Measurements from ENCODE around the gene BLOC1S4. TPM values are rescaled to one million over a fixed set of nuclear protein-coding genes. Genes with fewer than 3 reads are reported as not detected.
"Not testable (repeated sequence)": the region's sequence is repeated elsewhere in the genome, so short reads cannot be mapped to it uniquely, and the experiment has no call there.

The BLOC1S4 gene
- total RNA-seq, 1 donor from 2014 or later = 17.4 TPM

GRCh38 chr4:6714954-6715353 is 1.0 kb upstream of the BLOC1S4 start:
- intact Hi-C loops (cut with micrococcal nuclease) = loop anchor here (10.0 kb wide), 1 partner anchor 390 kb away; no protein-coding TSS in a partner anchor

GRCh38 chr4:6715704-6716017 is 313 bp upstream of the BLOC1S4 start:
- intact Hi-C loops (cut with micrococcal nuclease) = loop anchor here (1.0 to 10.0 kb wide), 8 partner anchors 7 to 389 kb away; partner anchors contain the start of genes GRPEL1, KIAA0232, MAN2B2 and MRFAP1

- intact Hi-C loops (cut with micrococcal nuclease) = loop anchor here (1.0 to 10.0 kb wide), 8 partner anchors 9 to 388 kb away; partner anchors contain the start of genes GRPEL1, KIAA0232, MAN2B2 and MRFAP1
Measured at GRCh38 chr4:6716958-6717655, 1.1 kb downstream of the BLOC1S4 start.

- intact Hi-C loops (cut with micrococcal nuclease) = loop anchor here (10.0 kb wide), 1 partner anchor 386 kb away; no protein-coding TSS in a partner anchor
Measured at GRCh38 chr4:6718932-6719610, 3.1 kb downstream of the BLOC1S4 start.

DNA sequence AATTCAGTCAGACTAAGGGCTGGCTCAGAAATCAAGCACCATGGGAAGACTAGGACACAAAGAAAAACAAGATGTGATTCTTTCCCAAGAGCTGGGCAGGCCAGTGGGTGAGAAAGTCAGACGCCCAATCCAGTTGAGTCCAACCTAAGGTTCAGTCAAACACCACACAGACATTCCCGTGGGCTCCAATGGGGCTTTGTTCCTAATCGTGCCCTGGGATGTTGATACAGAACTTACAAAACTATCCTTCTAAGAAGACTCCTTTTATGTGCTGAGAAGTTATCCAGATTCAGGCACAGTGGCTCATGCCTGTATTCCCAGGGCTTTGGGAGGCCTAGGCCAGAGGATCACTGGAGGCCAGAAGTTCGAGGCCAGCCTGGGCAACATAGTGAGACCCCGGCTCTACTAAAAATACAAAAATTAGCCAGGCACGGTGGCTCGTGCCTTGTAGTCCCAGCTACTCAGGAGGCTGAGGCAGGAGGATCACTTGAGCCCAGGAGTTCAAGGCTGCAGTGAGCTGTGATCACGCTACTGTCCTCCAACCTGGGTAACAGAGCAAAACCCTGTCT is 3.7 kb downstream of the BLOC1S4 start:
- intact Hi-C loops (cut with micrococcal nuclease) = loop anchor here (1.0 to 10.0 kb wide), 3 partner anchors 155 to 385 kb away; no protein-coding TSS in a partner anchor

- intact Hi-C loops (cut with micrococcal nuclease) = loop anchor here (1.0 kb wide), 2 partner anchors 154 to 350 kb away; no protein-coding TSS in a partner anchor
Measured at GRCh38 chr4:6720202-6720699, 4.3 kb downstream of the BLOC1S4 start.

- intact Hi-C loops (cut with micrococcal nuclease) = no loop called here
Measured at GRCh38 chr4:6721121-6721520, 5.1 kb downstream of the BLOC1S4 start.

DNA sequence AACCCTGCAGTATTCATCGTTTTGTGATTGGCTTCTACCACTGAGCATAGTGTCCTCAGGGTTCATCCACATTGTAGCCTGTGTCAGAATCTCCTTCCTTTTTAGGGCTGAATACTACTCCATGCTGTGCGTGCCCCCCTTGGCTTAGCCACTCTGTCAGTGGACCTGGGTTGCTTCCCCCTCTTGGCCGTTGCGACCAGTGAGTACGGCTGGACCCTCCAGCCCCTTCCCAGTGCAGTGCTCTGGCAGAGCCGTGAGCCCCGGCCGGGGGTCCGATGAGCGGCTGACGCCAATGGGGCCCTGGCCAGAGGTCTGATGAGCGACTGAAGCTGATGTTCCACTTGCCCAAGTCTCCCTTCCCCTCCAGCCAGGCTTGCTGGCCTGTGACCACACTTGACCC is 6.9 kb downstream of the BLOC1S4 start:
- intact Hi-C loops (cut with micrococcal nuclease) = no loop called here

- intact Hi-C loops (cut with micrococcal nuclease) = no loop called here
Measured at GRCh38 chr4:6723851-6724250, 7.9 kb downstream of the BLOC1S4 start.

- intact Hi-C loops (cut with micrococcal nuclease) = no loop called here
Measured at GRCh38 chr4:6724421-6725111, 8.6 kb downstream of the BLOC1S4 start.

DNA sequence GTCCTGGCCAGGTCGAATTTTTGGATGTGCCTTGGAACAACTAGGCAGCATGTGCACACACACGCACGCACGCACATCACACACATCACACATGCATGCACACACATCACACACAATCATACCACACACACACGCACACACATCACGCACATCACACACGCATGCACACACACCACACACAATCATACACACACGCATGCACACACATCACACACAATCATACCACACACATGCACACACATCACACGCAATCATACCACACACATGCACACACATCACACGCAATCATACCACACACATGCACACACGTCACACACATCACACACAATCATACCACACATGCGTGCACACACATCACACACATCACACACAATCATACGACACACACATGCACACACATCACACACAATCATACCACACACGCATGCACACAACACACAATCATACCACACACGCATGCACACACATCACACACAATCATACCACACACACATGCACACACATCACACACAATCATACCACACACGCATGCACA is 9.5 kb downstream of the BLOC1S4 start:
- intact Hi-C loops (cut with micrococcal nuclease) = not testable (repeated sequence)

DNA sequence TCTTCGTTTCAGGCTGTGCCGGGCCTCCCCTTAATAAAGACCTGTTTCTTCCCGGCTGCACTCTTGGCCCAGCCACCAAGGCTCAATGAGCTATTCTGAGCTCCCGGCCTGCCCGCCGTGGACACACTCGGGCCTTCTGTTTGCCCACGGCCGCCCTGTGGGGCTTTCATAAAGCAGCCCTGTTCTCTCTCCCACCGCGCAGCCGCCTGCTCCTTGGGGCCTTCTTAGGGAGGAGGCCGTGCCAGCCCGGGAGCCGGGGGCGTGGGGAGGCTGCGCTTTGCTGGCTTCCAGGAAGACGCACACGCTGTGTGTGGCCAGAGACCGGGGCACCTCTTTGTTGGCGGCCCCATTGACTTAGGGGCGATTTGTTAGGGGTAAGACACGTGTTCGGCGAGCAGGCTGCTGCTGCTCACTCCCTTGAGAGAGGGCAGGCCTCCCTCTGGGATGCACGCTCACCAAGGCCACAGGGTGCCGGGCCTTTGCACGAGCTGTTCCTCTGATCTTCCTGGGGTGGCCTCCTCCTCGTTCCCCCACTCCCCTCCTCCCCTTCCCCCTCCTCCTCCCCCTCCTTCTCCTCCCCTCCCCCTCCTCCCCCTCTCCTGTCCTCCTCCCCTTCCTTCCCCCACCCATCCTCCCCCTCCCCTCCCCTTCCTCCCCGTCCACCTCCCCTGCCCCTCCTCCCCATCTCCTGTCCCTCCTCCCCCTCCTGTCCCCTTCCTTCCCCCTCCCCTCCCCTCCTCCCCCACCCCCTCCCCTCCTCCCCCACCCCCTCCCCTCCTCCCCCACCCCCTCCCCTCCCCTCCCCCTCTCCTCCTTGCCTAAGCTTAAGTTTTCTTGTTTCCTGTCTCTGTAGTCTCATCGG is 11.3 kb downstream of the BLOC1S4 start:
- intact Hi-C loops (cut with micrococcal nuclease) = no loop called here

- intact Hi-C loops (cut with micrococcal nuclease) = no loop called here
Measured at GRCh38 chr4:6727943-6728250, 11.9 kb downstream of the BLOC1S4 start.

DNA sequence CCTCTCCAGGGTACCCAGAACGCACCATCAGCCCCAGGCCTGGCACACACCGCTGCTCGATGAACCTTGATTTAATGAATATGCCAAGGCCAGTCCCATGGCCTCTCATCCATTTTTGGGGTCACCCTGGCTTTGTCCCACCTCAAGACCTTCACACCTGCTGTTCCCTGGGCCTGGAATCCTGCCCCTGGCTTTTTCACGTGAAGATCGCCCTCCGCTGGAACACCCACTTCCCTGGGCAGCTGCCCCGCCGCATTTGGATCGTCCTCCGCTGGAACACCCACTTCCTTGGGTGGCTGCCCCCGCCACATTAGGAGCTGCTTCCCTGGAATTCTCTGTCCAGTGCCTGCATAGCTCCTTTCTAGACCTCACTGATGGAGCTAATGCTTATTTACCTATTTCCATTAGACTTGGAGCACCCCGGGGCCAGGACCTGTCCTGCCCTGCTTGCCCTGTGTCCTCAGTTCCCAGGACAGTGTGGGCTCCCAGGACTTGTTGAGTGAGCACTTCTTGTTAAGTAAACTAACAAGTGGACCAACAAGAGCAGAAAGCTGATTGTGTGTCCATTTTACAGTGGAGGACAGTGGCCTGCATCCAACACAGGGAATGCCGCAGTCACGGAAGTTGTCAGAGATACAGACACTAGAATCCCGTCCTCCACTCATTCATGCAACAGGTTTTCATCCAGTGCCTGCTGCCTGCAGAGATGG is 12.5 kb downstream of the BLOC1S4 start:
- intact Hi-C loops (cut with micrococcal nuclease) = no loop called here

DNA sequence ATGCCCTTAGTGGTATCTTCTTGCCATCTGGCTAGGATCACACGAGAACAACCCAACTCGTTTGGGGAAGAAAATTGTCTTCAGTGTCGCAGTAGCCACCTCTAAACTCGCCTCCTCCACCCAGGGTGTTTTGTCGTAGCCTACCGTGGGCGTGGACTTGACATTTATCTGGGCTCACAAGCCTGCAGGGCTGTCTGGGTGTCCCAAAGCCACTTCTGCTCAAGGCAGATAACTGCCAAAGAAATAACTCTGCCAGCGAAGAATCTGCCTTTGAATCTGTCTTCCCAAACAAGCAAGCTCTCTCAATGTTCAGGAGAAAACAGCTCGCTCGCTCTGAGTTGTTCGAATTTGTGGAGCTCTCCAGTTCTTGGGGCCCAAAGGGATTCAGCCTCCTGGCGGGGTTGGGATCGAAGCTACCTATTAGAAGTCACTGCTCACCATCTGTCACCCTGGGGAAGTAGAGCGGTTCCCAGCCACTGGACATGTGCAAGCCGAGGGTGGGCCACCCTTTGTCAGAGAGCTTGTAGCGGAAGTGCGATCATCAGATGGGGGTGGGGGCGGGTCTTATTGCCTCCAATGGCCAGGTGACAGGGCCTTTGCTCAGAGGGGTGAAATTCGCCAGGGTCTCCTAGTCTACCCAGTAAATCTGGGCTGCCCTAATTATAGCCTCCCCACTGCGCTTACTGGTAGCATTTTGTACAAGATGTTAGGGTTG is 14.8 kb downstream of the BLOC1S4 start:
- intact Hi-C loops (cut with micrococcal nuclease) = no loop called here

DNA sequence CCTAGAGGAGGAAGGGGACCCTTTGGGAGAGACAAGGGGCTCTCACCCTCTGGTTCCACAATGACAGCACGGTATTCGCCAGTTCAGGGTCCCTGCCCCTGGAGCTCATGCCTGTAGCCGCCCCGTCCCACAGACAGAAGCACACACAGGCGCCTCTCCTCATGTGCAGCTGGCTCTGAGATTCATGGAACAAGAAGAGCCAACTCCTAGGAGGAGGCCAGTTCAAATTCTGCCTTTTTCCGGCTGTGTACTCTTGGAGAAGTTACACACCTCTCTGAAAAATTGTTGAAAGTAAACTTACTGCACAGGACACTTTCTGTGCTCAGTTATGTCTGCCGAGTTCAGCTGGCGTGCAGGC is 15.3 kb downstream of the BLOC1S4 start:
- intact Hi-C loops (cut with micrococcal nuclease) = no loop called here

GRCh38 chr4:6731780-6732179 is 15.8 kb downstream of the BLOC1S4 start:
- intact Hi-C loops (cut with micrococcal nuclease) = no loop called here

- intact Hi-C loops (cut with micrococcal nuclease) = no loop called here
Measured at GRCh38 chr4:6732441-6733357, 16.7 kb downstream of the BLOC1S4 start.
